Measurements from ENCODE around the gene TMEM169.

TMEM169 gene

GRCh38 chr2:216081487-216082116 is at the start of gene TMEM169, which contains the start of gene PECR:
TSS of gene TMEM169 (plus strand) at chr2:216081919. CDS start at chr2:216095964, 14,045 bp downstream.
TSS of gene PECR (minus strand) at chr2:216081809. CDS start at chr2:216081741, 68 bp downstream.
- DNase-seq (ENCODE audit: low read depth) = no peak

DNA sequence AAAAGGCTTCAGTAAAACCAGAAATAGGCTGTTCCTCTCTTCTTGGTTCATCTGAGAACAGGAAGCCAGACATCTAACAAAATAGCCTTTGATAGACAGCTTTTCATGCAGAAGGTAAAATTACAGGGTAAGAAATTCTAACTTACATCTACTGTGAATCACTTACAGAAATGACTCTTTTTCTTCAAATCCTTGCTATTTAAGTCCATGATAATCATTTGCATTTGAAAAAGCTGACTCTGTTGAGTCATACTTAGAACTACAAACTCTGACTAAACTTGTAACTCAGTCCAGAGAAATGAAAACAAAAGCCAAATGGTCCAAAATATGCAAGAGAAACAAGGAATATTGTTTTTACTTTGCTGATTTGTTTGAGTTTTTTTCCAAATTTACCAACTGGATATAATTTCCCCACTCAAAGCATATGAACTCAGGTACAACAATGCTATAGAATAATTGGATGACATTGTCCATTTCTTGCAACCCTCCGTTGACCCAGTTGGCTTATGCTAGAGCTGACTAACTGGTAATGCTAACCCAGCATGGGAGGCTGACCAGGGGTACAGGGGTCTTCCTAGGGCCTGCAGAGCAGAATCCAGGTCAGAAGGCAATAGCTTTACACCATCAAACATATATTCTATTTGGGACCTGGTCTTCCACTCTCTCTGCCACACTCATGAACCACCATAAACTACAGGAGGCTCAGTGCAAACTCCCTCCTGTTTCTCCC is 49.6 kb upstream of the TMEM169 start:
- DNase-seq (ENCODE audit: low read depth) = peak; percentile 76

GRCh38 chr2:216033403-216033802 is 48.3 kb upstream of the TMEM169 start:
- DNase-seq (ENCODE audit: low read depth) = no peak

DNA sequence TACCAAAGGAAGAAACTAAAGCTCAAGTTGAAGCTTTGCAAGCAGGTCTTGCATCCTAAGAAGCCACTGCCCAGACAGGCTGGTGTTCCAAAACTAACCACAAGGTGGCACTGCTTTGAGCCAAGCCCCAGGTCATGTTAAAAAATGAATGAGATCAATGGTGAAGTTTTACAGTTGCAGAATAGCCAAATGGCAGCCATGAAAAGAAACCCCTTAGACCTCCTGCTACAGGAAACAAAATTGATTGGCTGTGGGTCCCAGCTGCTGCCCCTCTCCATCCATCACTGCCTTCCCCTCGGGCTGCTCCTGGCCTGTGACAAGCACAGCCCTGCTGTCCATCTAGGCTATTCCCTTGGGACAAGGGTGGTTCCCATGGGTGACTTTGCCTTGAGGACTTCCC is 47.7 kb upstream of the TMEM169 start:
- no peak for DNase-seq (ENCODE audit: low read depth)

DNA sequence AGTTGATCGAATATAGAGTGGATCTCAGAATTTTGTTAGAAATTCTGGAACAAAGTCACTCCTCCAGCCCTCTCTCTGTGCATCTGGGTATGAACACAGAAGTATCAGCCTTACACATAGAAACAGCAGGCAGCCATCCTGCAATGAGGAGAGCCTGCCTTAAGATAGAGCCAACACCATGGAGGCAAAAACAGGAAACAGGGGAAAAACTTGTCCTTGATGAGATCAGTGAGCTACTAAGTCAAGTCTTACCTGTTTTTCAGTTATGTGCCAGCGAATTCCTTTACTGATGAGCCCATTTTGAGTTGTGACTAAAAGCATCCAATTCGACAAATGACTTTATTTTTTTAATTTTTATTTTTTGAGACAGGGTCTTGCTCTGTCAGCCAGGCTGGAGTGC is 41.8 kb upstream of the TMEM169 start:
- no peak for DNase-seq (ENCODE audit: low read depth)

- DNase-seq (ENCODE audit: low read depth) = no peak
Observed at GRCh38 chr2:216041438-216041837, 40.3 kb upstream of the TMEM169 start.

- DNase-seq (ENCODE audit: low read depth) = no peak
Observed at GRCh38 chr2:216043949-216044348, 37.8 kb upstream of the TMEM169 start.

- DNase-seq (ENCODE audit: low read depth) = no peak
Observed at GRCh38 chr2:216044883-216045486, 36.7 kb upstream of the TMEM169 start.

GRCh38 chr2:216047397-216047796 is 34.3 kb upstream of the TMEM169 start:
- DNase-seq (ENCODE audit: low read depth) = no peak

GRCh38 chr2:216049452-216049851 is 32.3 kb upstream of the TMEM169 start:
- no peak for DNase-seq (ENCODE audit: low read depth)

DNA sequence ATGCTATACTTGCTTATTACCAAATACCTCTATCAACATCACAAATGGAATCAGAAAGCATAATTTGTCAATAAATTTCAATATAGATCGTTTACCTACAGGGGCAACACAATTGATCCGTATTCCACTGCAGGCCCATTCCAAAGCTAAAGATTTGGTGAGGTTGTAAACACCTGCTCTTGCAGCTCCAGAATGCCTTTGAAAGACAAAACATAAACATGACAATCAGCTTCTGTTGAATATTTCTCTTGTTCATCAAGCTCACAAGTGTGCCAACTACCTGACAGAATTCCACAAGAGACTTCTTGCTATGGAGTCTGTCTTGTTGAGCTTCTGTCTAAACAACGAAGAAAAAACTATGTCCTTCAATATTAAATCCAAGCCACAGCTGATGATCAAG is 30.4 kb upstream of the TMEM169 start:
- DNase-seq (ENCODE audit: low read depth) = no peak

GRCh38 chr2:216052420-216052819 is 29.3 kb upstream of the TMEM169 start:
- DNase-seq (ENCODE audit: low read depth) = no peak

GRCh38 chr2:216055680-216056079 is 26.0 kb upstream of the TMEM169 start:
- no peak for DNase-seq (ENCODE audit: low read depth)

GRCh38 chr2:216056739-216057138 is 25.0 kb upstream of the TMEM169 start:
- no peak for DNase-seq (ENCODE audit: low read depth)

- DNase-seq (ENCODE audit: low read depth) = peak; percentile 77
Observed at GRCh38 chr2:216057688-216058193, 24.0 kb upstream of the TMEM169 start.

DNA sequence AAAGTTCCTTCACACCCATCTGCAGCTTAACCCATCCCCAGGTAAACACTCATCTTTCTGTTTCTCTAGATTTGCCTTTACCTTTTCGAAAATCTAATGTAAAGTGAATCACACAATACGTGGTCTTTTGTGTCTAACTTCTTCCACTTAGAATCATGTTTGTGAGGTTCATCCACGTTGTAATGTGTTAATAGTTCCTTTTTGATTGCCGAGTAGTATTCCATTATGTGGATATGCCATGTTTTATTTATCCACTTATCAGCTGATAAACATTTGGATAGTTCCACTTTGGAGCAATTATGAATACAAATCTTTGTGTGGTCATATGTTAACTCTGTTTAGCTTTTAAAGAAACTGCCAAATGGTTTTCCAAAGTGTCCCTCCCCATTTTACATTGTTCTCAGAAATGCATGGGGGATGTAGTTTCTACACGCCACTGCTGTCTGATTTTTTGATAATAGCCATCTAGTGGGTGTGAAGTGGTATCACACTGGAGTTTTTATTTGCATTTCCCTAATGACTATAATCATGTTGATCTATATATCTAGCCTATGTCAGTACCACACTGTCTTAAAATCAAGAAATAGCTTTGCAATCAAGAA is 22.4 kb upstream of the TMEM169 start:
- DNase-seq (ENCODE audit: low read depth) = no peak

GRCh38 chr2:216064014-216064630 is 17.6 kb upstream of the TMEM169 start:
- no peak for DNase-seq (ENCODE audit: low read depth)

DNA sequence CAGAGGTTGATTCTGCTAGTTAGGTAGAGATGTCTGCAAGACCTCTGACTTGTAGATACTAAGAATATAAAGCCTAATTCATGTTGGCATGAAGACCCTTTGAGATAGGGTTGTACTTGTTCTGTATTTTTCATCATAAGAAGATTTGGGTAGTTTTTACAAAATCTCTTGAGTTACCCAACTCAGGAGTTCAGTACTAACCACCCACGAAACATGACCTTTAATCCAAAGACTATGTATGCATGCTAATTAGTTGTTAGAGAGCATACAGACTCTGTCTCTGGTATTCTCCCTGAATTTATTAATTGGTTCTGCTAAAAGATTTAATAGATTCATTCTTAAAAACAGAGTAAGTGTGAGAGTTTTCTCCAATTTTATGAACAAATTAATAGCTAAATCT is 17.1 kb upstream of the TMEM169 start:
- DNase-seq (ENCODE audit: low read depth) = no peak

GRCh38 chr2:216066230-216066629 is 15.5 kb upstream of the TMEM169 start:
- no peak for DNase-seq (ENCODE audit: low read depth)

GRCh38 chr2:216069028-216069427 is 12.7 kb upstream of the TMEM169 start:
- no peak for DNase-seq (ENCODE audit: low read depth)

DNA sequence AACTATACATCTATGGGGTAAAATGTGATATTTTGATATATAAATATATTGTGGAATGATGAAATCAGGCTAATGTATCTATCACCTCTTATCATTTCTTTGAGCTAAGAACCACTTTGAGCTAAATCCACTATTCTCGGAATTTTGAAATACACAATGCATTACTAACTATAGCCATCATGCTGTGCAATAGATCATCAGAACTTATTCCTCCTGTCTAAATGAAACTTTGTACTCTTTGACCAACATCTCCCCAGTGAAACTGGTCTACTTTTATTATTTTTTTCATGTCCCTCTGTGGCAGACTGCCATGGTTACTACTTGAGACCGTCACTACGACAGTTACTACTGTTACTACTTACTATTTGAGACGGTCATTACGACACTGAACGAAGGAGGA is 11.5 kb upstream of the TMEM169 start:
- DNase-seq (ENCODE audit: low read depth) = no peak
